Tibial nerve (tissue), 4 donors: Measurements from ENCODE around the gene CTAG2.

Experiments
- CTCF ChIP-seq, 5 experiments: fragments of 200-600 bp in 3 of 5; fragments of 450-650 bp in 2 of 5; sonication (generic) in 3 of 5; IDR thresholded peaks; one replicate each; pipeline ENCODE4 v1.5.1; 2016 to 2019; ENCODE audit warnings: antibody characterized with exemption in 5 of 5, mild to moderate bottlenecking in 3 of 5, moderate library complexity in 2 of 5
- EP300 ChIP-seq, 2 donors: sonication (generic); formaldehyde crosslinking; IDR thresholded peaks; one replicate each; pipeline ENCODE4 v1.6.1; 2017; ENCODE audit warnings: antibody characterized with exemption in 2 of 2, mild to moderate bottlenecking in 1 of 2
- POLR2A ChIP-seq, 2 donors: fragments of 450-650 bp; IDR thresholded peaks; one replicate each; pipeline ENCODE4 v1.6.1; 2017; ENCODE audit warnings: antibody characterized with exemption in 2 of 2, mild to moderate bottlenecking in 2 of 2, moderate library complexity in 2 of 2

GRCh38 chrX:154693394-154693793, 40.0 kb upstream of the CTAG2 start:
- no peak for TF ChIP-seq POLR2A (IDR thresholded peaks at IDR 0.05)
- no peak for TF ChIP-seq CTCF (IDR thresholded peaks at IDR 0.05)
- TF ChIP-seq EP300 (IDR thresholded peaks at IDR 0.05): no peak
